HepG2 (cell line): ENCODE results near the gene AMOTL2. TPM values are rescaled to one million over a fixed set of nuclear protein-coding genes. Genes with fewer than 3 reads are reported as not detected.

Experiments used
- ARID5B ChIP-seq: IDR thresholded peaks from 2 replicates; pipeline ENCODE4 v1.4.0; 2020; ENCODE audit warnings: mild to moderate bottlenecking, missing genetic modification reagents
- CTCF ChIP-seq: sonication (generic); formaldehyde crosslinking; IDR thresholded peaks from 2 replicates; pipeline ENCODE4 v1.5.0; 2020; ENCODE audit warnings: mild to moderate bottlenecking, missing genetic modification reagents, moderate library complexity
- KLF11 ChIP-seq: IDR thresholded peaks from 2 replicates; pipeline ENCODE4 v1.6.1; 2016; ENCODE audit warnings: missing compliant biosample characterization
- PRDM10 ChIP-seq: sonication (generic); formaldehyde crosslinking; IDR thresholded peaks from 2 replicates; pipeline ENCODE4 v1.4.0; 2020; ENCODE audit warnings: low read depth, missing genetic modification reagents
- ZC3H4 ChIP-seq: sonication (generic); formaldehyde crosslinking; IDR thresholded peaks from 2 replicates; pipeline ENCODE4 v1.4.0; 2020; ENCODE audit warnings: missing genetic modification reagents, borderline replicate concordance
- ZNF17 ChIP-seq: sonication (generic); formaldehyde crosslinking; IDR thresholded peaks from 2 replicates; pipeline ENCODE4 v1.5.0; 2020; ENCODE audit warnings: mild to moderate bottlenecking, missing genetic modification reagents
- ZNF362 ChIP-seq: sonication (generic); formaldehyde crosslinking; IDR thresholded peaks from 2 replicates; pipeline ENCODE4 v1.4.0; 2020; ENCODE audit warnings: missing genetic modification reagents, mild to moderate bottlenecking, borderline replicate concordance
- polyA plus RNA-seq, 8 experiments: library from polyadenylated mRNA; depleted of rRNA in 3 of 8; stranded (reverse) in 7 of 8; unstranded in 1 of 8; fragments of >200 nt; fragmentation: Illumina TruSeq in 4 of 8; extraction: Trizol in 4 of 8; gene quantifications; 2 replicates each; pipeline versions ENCODE4 v1.2.1 to v1.2.3, GENCODE V29; 2011 to 2016; ENCODE audit warnings: low read depth in 4 of 8, missing spikeins in 1 of 8, mixed read lengths in 1 of 8; ENCODE audit not compliant: insufficient read depth in 1 of 8
- total RNA-seq, 5 experiments: library from RNA; depleted of rRNA; stranded (reverse); fragments of >200 nt; fragmentation: Illumina TruSeq; extraction: Trizol; gene quantifications; 2 replicates each; pipeline ENCODE4 v1.2.3, GENCODE V29; 2016; ENCODE audit warnings: low read depth in 1 of 5

AMOTL2 gene
- total and polyA plus RNA-seq, 2 of the 13 experiments (the other 11 are each of a cell fraction or from before 2014, with no cell fraction given): 17.3 to 18.5 TPM

- no peak for TF ChIP-seq PRDM10 (CRISPR knock-in tag)
- no peak for TF ChIP-seq ZNF362 (CRISPR knock-in tag)
- TF ChIP-seq KLF11: no peak
- no peak for TF ChIP-seq CTCF
- no peak for TF ChIP-seq ZC3H4 (CRISPR knock-in tag)
- no peak for TF ChIP-seq ARID5B
- TF ChIP-seq ZNF17: no peak
- TF ChIP-seq, all 625 proteins: peak for 0
Measured at GRCh38 chr3:134314588-134315285, 59.5 kb downstream of the AMOTL2 start (continued).
